ENCODE results near the gene TFF1.

Gene TFF1

GRCh38 chr21:42343556-42343955, 22.8 kb downstream of the TFF1 start:
- DNase-seq (ENCODE audit: low spot score), result no peak

GRCh38 chr21:42343101-42343500, 23.2 kb downstream of the TFF1 start:
- no peak for DNase-seq (ENCODE audit: low spot score)

GRCh38 chr21:42341776-42342542, 24.4 kb downstream of the TFF1 start:
- DNase-seq (ENCODE audit: low spot score), result no peak

DNA sequence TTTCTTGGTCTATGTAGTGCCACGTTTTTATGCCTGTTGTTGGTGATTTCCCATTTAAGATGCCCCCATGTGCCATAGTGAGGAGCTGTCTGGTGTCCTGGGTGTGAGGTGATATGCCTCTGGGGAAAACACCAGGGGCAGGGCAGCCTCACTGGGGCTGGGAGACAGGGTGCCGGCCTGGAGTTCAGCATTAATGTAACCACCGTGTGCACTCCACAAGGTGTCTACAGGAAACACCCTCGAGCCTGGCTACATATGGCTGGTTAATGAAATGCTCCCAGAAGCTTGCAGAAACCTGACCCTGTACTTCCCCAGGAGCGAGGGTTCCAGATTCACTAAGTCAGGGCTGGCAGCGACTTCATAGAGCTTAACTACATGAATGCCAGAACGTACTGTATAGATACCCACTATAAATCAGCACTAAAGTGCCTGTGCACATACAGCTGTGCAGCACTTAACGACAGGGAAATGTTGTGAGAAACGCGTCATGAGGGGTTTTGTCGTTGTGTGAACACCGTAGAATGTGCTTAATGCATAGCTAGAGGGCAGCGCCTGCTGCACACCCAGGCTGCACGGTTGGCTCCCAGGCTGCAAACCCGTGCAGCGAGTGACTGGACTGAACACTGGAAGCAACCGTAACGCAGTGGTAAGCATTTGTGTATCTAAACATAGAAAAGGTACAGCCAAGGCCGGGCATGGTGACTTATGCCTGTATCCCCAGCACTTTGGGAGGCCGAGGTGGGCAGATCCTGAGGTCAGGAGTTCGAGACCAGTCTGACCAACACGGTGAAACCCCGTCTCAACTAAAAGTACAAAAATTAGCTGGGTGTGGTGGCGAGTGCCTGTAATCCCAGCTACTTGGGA, 25.9 kb downstream of the TFF1 start:
- no peak for DNase-seq (ENCODE audit: low spot score)

- DNase-seq (ENCODE audit: low spot score), result no peak
Observed at GRCh38 chr21:42338729-42339715, 27.3 kb downstream of the TFF1 start.

DNA sequence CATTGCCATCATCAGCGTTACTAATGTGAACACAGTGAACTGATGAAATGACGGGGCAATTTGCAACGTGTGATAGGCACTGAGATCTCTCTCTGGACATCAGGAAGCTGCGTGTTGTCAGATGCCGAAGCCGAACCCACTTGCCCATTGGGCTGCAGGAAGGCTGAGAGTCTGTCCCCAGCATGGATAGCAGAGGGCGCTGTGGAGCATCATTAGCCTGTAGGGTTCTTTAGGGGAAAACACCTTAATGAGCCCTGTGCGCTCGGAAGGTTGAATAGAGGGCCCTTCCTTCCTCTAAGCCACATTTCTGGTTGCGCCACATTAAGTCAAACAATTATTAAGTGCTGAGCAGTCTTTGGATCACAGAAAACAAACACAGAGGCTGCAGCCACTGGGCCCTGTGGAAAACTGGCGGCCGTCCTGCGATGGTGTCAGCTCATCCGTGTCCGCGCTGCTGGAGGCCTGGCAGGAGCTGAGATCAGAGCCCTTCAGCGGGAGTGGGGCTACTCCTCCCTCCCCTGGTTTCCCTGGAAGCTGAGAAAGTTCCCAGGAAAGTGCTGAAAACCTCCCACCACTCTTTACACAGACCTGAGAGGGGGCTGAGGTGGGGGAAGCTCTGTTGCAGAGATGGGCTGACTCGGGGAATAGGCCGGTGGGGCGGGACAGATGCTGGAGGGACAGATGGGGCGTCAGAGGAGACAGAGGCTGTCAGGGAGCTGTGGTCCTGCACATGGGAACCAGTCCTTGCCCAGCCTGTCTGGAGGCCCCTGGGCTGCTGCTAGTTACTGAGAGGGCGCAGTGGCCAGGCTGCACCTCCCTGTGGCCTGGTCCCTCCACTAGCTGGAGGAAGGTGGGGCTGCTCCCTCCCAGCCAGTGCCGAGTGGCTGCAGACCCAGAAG, 28.3 kb downstream of the TFF1 start:
- peak; percentile 42 for DNase-seq (ENCODE audit: low spot score)

DNA sequence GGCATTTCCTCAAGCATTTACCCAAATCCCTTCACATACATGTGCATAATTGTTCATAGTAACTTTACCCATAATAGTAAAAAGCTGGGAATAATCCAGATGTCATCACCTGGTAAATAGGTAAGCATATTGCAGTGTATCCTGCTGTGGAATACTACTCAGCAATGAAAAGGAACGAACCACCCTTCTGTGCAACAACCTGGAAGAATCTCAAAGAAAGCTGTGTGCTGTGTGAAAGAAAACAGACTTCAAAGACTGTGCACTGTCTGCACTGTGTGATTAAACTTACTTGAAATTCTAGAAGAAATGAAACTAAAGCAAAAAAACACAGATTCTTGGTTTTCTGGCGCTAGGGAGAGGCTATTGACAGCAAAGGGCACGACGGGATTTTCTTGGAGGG, 29.1 kb downstream of the TFF1 start:
- no peak for DNase-seq (ENCODE audit: low spot score)

- DNase-seq (ENCODE audit: low spot score), result no peak
Observed at GRCh38 chr21:42336054-42336453, 30.3 kb downstream of the TFF1 start.

- no peak for DNase-seq (ENCODE audit: low spot score)
Observed at GRCh38 chr21:42332557-42333317, 33.6 kb downstream of the TFF1 start.

- no peak for DNase-seq (ENCODE audit: low spot score)
Observed at GRCh38 chr21:42331660-42332059, 34.7 kb downstream of the TFF1 start.

GRCh38 chr21:42330380-42331371, 35.7 kb downstream of the TFF1 start:
- DNase-seq (ENCODE audit: low spot score), result no peak

GRCh38 chr21:42324896-42325295, 41.4 kb downstream of the TFF1 start:
- DNase-seq (ENCODE audit: low spot score), result no peak

- DNase-seq (ENCODE audit: low spot score), result no peak
Observed at GRCh38 chr21:42321845-42322244, 44.5 kb downstream of the TFF1 start.

GRCh38 chr21:42321231-42321630, 45.1 kb downstream of the TFF1 start:
- DNase-seq (ENCODE audit: low spot score), result no peak

DNA sequence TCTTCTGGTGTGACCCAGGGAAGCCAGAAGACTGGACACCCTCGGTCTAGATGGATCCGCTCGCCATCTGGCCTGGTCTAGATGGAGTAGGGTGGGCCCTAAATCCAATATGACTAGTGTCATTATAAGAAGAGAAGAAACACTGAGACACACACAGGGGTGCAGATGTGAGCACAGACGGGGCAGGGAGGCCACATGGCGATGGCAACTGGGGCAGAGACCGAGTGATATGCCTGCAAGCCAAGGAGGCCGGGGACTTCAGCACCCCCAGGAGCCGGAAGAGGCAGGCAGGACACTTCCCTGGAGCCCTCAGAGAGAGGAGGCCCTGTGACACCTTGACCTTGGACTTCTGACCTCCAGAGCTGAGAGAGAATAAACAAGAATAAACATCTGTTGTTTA, 45.5 kb downstream of the TFF1 start:
- no peak for DNase-seq (ENCODE audit: low spot score)

GRCh38 chr21:42319851-42320572, 46.3 kb downstream of the TFF1 start:
- no peak for DNase-seq (ENCODE audit: low spot score)

- DNase-seq (ENCODE audit: low spot score), result no peak
Observed at GRCh38 chr21:42319376-42319775, 47.0 kb downstream of the TFF1 start.
